DMS153 treated with DMSO at 0.1 percent for 48 hours (cell line): ENCODE measurements around the gene SEC61G.

ENCODE experiments used
- DNase-seq: peaks from one replicate; lab custom pipeline; 2025; ENCODE audit not compliant: unreplicated experiment; lab: John Stamatoyannopoulos, UW

The SEC61G gene

GRCh38 chr7:54769203-54769602, 10.2 kb upstream of the SEC61G start:
- DNase-seq: no peak

- DNase-seq: no peak
Measured at GRCh38 chr7:54764861-54765260, 5.8 kb upstream of the SEC61G start.

DNA sequence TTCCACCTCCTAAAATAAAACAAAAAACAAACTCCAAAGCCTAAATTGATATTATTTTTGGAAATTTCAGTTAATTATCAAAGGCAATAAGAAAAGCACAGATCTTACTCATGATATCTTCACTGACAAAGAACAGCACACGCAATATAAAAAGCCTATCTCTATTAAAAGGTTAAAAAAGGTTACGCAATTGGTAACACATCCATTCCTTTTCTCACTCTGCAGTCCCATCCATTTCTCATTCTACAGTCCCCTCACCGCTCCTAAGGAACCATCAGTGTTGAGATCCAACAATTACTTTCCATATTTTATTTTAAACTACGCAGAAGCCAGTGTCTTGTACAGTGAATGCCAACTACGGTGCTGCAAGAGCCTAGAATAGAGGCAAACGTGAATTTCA, 1.3 kb downstream of the SEC61G start:
- no peak for DNase-seq

- DNase-seq: no peak
Measured at GRCh38 chr7:54749200-54749599, 9.8 kb downstream of the SEC61G start.

DNA sequence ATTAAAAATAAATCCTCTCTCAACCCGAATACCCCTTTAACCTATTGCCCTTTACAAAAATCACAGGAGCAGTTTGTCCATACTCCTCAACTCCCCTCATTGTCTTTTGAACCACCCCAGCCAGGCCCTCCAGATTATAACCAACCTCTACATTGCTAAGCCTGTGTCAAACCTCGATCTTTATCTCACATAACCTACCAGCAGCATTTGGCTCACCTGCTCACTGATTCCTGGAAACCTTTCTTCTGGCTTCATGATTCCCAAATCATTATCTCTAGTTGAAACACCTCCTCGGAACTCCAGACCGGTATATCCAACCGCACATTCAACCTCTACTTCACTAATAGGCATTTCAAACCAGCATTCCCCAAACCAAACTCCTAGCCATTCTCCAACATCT, 11.8 kb downstream of the SEC61G start:
- DNase-seq: no peak

DNA sequence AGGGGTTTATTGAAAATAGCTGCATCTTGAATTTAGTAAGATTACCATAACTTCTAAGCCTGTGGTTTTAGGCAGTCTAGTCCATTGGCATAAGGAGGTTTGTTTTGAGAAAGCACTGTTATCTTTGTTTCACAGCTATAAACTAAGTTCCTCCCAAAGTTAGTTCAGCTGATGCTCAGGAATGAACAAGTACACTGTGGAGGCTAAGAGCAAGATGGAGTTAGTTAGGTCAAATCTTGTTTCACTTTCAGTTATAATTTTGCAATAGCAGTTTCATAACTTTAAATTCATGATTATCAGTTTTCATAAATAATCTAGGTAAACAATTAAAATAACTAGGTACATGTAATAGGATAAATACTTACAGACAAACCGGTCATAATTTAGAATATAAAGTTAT, 15.4 kb downstream of the SEC61G start:
- DNase-seq: no peak

DNA sequence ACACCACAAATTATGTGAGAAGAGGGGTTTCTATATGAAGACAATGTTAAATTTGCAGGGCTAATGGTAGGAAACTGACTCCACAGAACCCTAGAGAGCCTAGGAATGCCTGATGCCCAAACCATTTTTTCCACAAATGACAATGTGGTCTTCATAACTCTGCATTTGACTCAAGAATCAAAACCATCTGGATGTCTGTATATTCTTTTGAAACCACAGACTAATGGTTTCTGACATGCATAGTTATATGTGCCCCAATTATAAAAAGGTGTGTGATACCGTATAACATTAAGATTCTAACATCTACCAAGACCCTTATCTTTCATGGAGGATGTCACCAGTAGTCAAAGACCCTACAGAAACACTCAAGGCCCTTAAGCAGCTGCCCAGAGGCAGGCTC, 20.3 kb downstream of the SEC61G start:
- DNase-seq: no peak

DNA sequence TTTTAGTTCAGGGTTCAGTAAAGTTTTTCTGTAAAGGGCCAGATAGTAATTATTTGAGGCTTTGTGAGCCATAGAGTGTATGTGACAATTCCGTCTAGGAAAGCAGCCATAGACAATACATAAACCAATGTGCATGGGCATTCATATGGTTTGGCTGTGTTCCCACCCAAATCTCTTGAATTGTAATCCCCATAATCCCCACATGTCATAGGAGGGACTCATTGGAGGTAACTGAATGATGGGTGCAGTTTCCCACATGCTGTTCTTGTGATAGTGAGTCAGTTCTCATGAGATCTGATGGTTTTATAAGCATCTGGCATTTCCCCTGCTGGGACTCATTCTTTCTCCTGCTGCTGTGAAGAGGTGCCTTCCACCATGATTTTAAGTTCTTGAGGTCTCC, 29.9 kb downstream of the SEC61G start:
- no peak for DNase-seq

DNA sequence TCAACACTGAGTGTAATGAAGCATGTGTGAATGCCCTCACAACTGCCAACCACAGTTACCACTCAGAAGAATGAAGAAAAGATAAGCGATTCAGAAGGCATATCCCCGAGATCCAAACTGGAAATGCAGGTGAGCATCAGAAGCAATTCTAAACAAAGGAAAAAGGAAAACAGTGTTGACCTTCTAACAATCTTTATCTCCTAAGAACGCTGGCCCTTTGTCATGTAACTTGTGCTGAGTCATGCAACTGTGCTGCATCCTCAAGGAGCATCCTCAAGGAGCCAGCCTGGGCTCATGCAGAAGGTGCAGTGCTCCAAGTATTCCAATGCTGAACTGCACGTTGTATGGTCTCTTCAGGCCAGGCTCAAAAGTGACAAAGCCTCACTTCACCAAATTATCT, 30.6 kb downstream of the SEC61G start:
- no peak for DNase-seq

DNA sequence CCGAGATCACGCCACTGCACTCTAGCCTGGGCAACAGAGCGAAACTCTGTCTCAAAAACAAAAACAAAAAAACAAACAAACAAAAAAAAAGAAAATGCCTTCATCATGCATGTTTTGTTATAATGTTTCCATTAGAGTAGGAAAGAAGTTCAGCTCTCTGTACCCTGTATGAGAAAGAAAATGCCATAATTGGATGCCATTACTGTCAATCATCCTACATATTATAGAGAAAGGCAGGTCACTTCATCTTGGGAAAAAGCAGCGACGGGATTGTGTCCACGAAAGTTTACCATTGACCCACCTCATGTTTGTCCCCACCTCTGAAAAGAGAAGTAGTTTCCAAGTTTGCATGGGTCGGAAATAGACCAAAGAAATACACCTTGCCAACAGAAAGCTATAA, 33.8 kb downstream of the SEC61G start:
- DNase-seq: no peak

- no peak for DNase-seq
Measured at GRCh38 chr7:54722502-54722901, 36.5 kb downstream of the SEC61G start.

DNA sequence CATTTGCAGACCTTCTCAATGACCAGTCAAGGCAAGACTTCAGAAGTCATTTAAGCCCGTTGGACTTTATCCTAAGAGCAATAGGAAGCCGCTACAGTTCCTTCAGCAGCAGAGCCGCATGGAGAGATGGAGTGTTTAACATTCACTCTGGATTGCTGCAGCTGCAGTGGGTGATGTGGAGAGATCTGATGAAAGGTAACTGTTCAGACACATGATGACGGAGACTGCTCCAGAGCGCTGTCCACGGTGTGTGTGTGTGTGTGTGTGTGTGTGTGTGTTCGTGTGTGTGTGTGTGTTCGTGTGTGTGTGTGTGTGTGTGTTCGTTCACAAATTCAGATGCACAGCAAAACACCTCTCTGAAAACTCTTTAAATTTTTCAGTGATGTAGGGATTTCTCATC, 37.0 kb downstream of the SEC61G start:
- no peak for DNase-seq

- no peak for DNase-seq
Measured at GRCh38 chr7:54719974-54720373, 39.0 kb downstream of the SEC61G start.

GRCh38 chr7:54719425-54719824, 39.6 kb downstream of the SEC61G start:
- no peak for DNase-seq

DNA sequence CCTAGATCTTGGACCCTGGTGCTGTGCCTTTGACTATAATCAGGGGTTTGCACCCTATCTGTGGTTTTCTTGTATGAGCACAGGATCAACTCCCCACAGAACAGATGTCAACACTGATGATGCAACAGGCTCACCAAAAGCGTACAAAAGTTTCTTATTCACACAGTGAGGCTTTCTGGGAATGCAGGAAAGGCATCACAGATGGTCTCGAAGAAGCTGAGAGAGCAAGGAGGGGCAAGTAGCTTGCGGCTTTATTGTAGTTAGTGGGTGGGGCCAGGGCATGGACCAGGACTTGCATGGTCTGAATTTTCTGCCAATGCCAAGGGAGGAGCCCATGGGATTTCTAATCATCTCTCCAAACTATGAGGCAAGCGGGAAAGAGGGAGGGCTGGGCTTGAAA, 46.2 kb downstream of the SEC61G start:
- DNase-seq: no peak

GRCh38 chr7:54711900-54712595, 47.0 kb downstream of the SEC61G start:
- DNase-seq: no peak

- DNase-seq: no peak
Measured at GRCh38 chr7:54709283-54709682, 49.7 kb downstream of the SEC61G start.

- no peak for DNase-seq
Measured at GRCh38 chr7:54705436-54705835, 53.6 kb downstream of the SEC61G start.

DNA sequence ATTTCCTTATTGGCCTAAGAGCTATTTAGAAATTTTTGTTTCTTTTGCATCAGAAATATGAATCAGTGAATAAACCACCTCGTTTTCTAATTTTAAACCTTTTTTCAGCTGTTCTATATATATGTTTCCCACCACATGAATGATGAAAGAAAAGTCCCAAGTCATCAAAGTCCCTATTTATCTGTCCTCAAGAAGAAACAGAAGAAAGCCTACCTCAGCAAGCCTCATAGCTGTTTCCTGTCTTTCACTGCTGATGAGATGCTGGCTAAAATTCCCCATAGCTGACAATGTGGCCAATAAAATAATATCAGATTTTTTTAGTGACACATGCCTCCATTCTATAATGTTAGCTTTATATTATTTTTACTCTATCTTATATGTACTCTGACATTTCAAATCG, 54.2 kb downstream of the SEC61G start:
- DNase-seq: no peak
